Glutamatergic neuron (in vitro differentiated cells): ENCODE data around the gene ALDH1A1. TPM values are rescaled to one million over a fixed set of nuclear protein-coding genes. Genes with fewer than 3 reads are reported as not detected.

Experiments
- DNase-seq: peaks from one replicate; pipeline ENCODE4 v3.0.0; 2022
- H3K27ac Mint-ChIP-seq: one replicate; pipeline ENCODE4 v1.8.0; 2020; ENCODE audit warnings: mild to moderate bottlenecking, mixed read lengths, inconsistent platforms; ENCODE audit not compliant: unreplicated experiment
- H3K27me3 Mint-ChIP-seq: one replicate; pipeline ENCODE4 v1.8.0; 2020; ENCODE audit warnings: mild to moderate bottlenecking, moderate library complexity, mixed read lengths, inconsistent platforms; ENCODE audit not compliant: unreplicated experiment
- H3K36me3 Mint-ChIP-seq: one replicate; pipeline ENCODE4 v1.8.0; 2020; ENCODE audit warnings: mild to moderate bottlenecking, mixed read lengths, inconsistent platforms; ENCODE audit not compliant: unreplicated experiment
- H3K4me1 Mint-ChIP-seq: one replicate; pipeline ENCODE4 v1.8.0; 2020; ENCODE audit warnings: mild to moderate bottlenecking, low read depth, mixed read lengths, inconsistent platforms; ENCODE audit not compliant: unreplicated experiment
- H3K4me3 Mint-ChIP-seq: one replicate; pipeline ENCODE4 v1.8.0; 2020; ENCODE audit warnings: mild to moderate bottlenecking, mixed read lengths, inconsistent platforms; ENCODE audit not compliant: unreplicated experiment
- H3K9me3 Mint-ChIP-seq: one replicate; pipeline ENCODE4 v1.8.0; 2020; ENCODE audit warnings: mild to moderate bottlenecking, moderate library complexity, mixed read lengths, inconsistent platforms; ENCODE audit not compliant: unreplicated experiment
- total RNA-seq: library from RNA; stranded (reverse); fragmentation: NEBNext Ultra II Directional; extraction: Animal tissue kit (Norgen Biotek cat#: 25700); gene quantifications from one replicate; pipeline ENCODE4 v1.2.1, GENCODE V29; 2021; ENCODE audit not compliant: unreplicated experiment
- TF ChIP-seq, protein P1 (sequence below): fragments of 200-600 bp; sonication (generic); IDR thresholded peaks from one replicate; pipeline ENCODE4 v1.5.0; 2021; ENCODE audit not compliant: partially characterized antibody, unreplicated experiment

The ALDH1A1 gene
- total RNA-seq, 1 donor from 2014 or later: not detected

DNA sequence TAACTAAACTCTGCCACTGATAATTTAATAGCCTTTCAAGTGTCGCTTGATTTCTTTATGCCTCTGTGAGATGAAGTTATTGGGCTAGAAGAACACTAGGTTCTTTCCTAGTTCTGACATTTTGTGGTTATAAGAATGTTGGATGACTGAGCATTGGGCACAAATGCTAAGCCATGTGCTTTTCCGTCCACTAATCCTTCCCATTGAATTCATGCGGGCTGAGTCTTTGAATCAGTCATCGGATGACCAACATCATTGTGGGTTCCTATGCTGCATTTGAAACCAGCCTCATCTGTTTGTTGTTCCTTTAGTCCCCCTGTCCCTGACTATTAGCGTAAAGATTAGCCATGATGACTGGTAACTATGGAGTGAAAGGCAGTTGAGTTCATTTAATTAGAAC is 58.5 kb downstream of the ALDH1A1 start:
- DNase-seq: no peak
- TF ChIP-seq, protein P1, sequence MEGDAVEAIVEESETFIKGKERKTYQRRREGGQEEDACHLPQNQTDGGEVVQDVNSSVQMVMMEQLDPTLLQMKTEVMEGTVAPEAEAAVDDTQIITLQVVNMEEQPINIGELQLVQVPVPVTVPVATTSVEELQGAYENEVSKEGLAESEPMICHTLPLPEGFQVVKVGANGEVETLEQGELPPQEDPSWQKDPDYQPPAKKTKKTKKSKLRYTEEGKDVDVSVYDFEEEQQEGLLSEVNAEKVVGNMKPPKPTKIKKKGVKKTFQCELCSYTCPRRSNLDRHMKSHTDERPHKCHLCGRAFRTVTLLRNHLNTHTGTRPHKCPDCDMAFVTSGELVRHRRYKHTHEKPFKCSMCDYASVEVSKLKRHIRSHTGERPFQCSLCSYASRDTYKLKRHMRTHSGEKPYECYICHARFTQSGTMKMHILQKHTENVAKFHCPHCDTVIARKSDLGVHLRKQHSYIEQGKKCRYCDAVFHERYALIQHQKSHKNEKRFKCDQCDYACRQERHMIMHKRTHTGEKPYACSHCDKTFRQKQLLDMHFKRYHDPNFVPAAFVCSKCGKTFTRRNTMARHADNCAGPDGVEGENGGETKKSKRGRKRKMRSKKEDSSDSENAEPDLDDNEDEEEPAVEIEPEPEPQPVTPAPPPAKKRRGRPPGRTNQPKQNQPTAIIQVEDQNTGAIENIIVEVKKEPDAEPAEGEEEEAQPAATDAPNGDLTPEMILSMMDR: no peak
- H3K9me3 Mint-ChIP-seq: no peaks in the 10 kb centered on the region
- no peak overlapping the region for H3K27ac Mint-ChIP-seq
- no peaks in the 10 kb centered on the region for H3K36me3 Mint-ChIP-seq
- peaks cover 2% of the 10 kb centered on the region for H3K27me3 Mint-ChIP-seq
- H3K4me1 Mint-ChIP-seq: no peaks in the 10 kb centered on the region
- H3K4me3 Mint-ChIP-seq: no peak overlapping the region

DNA sequence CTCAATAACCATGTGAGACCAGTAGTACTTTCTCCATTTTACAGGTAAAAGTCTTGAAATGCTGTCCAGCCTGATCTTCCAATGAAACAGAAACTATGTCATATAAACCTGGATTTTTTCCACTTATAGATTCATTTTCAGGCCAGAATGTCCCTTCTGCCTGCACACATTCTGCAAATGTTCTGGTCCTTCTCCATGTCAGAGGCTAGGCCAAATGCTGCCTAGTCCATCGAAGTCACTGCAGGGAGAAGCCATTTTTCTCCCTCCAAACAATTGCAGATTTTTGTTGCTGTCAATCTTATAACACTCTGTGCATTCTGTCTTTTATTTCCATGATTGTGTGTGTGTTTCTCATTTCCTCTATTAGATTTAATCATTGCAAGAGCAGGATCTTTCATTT is 59.4 kb downstream of the ALDH1A1 start:
- Mint-ChIP-seq H3K4me3 (no peak overlapping the region), H3K27ac (no peak overlapping the region), H3K36me3 (no peaks in the 10 kb centered on the region), H3K4me1 (no peaks in the 10 kb centered on the region), H3K27me3 (peaks cover 2% of the 10 kb centered on the region), H3K9me3 (no peaks in the 10 kb centered on the region)
- TF ChIP-seq, protein P1: no peak
- DNase-seq: no peak

DNA sequence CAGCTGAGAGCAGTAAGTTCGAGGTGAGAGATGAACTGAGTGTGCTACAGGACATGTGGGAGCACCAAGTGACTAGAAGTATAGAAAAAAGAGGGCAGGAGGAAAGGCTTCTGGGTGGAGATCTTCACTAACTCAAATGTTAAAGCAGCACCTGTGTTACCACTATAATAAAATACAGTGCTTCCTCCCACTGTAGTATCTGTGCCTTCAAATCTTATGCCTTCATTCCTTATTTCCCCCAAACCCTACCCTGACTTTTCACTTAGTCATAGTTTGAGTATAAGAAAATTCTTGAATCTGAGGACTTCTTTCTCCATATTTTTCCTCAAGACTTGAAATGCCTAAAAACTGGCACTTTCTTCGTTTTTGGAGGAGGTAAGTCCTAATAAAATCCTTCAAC is 61.8 kb downstream of the ALDH1A1 start:
- Mint-ChIP-seq H3K9me3 (no peaks in the 10 kb centered on the region), H3K4me1 (no peaks in the 10 kb centered on the region), H3K27me3 (peaks cover 2% of the 10 kb centered on the region), H3K36me3 (no peaks in the 10 kb centered on the region), H3K4me3 (no peak overlapping the region), H3K27ac (no peak overlapping the region)
- TF ChIP-seq, protein P1: no peak
- no peak for DNase-seq

DNA sequence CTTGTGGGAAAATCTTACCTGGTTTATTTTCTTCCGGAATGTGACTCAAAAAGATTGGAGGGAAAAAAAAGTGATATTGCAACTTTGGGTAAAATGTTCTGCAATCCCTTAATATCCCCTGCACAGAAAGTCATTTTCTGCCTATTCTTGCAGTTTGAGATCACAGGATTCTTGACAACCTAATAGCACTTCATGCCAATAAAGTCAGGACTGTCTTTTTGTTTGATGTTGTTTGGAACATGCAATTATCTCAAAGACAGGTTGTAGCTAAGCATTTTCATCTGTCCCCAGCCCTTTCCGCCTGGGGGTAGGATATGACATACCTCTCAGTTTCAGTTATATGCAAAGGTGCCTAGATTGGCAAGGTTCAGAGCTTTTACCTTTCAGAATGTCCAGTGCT is 63.9 kb downstream of the ALDH1A1 start:
- Mint-ChIP-seq H3K27me3 (no peaks in the 10 kb centered on the region), H3K4me3 (no peak overlapping the region), H3K36me3 (no peaks in the 10 kb centered on the region), H3K4me1 (no peaks in the 10 kb centered on the region), H3K9me3 (no peaks in the 10 kb centered on the region), H3K27ac (no peak overlapping the region)
- DNase-seq: no peak
- TF ChIP-seq, protein P1: no peak

DNA sequence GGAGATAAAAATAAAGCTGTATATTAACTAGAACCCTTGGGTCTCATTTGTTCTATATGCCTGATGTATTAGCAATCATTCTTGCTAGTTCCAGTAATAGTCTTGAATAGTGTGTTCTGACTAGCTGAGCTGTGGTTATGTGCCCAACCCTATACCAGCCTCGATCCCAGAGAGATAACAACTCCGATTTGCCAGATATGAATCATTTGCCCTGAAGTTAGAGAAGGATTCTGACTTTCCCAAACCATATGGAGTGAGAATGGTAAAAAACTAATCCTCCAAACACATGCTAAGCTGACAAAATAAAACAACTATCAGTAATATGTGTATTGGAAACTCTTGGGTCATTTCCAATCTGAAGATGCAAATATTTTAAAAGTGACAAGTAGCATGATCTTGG is 64.8 kb downstream of the ALDH1A1 start:
- H3K4me3 Mint-ChIP-seq: no peak overlapping the region
- no peak overlapping the region for H3K27ac Mint-ChIP-seq
- TF ChIP-seq, protein P1: no peak

More for the DNA sequence above, 64.8 kb downstream of the ALDH1A1 start:
- no peaks in the 10 kb centered on the region for H3K27me3 Mint-ChIP-seq
- DNase-seq: no peak
- H3K9me3 Mint-ChIP-seq: no peaks in the 10 kb centered on the region
- H3K36me3 Mint-ChIP-seq: no peaks in the 10 kb centered on the region
- no peaks in the 10 kb centered on the region for H3K4me1 Mint-ChIP-seq
